Liver (tissue), 9 donors: ENCODE data around the gene LCE1F. TPM values are rescaled to one million over a fixed set of nuclear protein-coding genes. Genes with fewer than 3 reads are reported as not detected.

Source experiments
- DNase-seq: peaks from one replicate; pipeline ENCODE4 v3.0.0-alpha.2; 2017; ENCODE audit warnings: low spot score
- H3K27ac ChIP-seq, 2 donors: one replicate each; pipeline ENCODE4 v1.7.0; 2013; ENCODE audit warnings: inconsistent platforms in 2 of 2, low read length in 2 of 2, control low read depth in 1 of 2, low read depth in 1 of 2, mild to moderate bottlenecking in 1 of 2
- H3K27me3 ChIP-seq, 4 donors: one replicate each; pipeline versions ENCODE4 v1.6.1 to v1.7.0; 2013; ENCODE audit warnings: low read length in 3 of 4, inconsistent platforms in 1 of 4, mild to moderate bottlenecking in 1 of 4, moderate library complexity in 1 of 4; ENCODE audit not compliant: control insufficient read depth in 4 of 4, insufficient read depth in 4 of 4
- H3K36me3 ChIP-seq, 4 donors: one replicate each; pipeline versions ENCODE4 v1.6.1 to v1.7.0; 2013; ENCODE audit warnings: low read length in 3 of 4, mild to moderate bottlenecking in 3 of 4, low read depth in 1 of 4, moderate library complexity in 1 of 4; ENCODE audit not compliant: control insufficient read depth in 4 of 4, insufficient read depth in 3 of 4
- H3K4me1 ChIP-seq, 4 donors: one replicate each; pipeline versions ENCODE4 v1.6.1 to v1.7.0; 2013; ENCODE audit warnings: low read length in 3 of 4, mild to moderate bottlenecking in 3 of 4, moderate library complexity in 1 of 4; ENCODE audit not compliant: control insufficient read depth in 4 of 4, insufficient read depth in 4 of 4
- H3K4me3 ChIP-seq, 3 donors: one replicate each; pipeline versions ENCODE4 v1.6.1 to v1.7.0; 2013; ENCODE audit warnings: low read length in 3 of 3, control low read depth in 1 of 3, low read depth in 1 of 3, mild to moderate bottlenecking in 1 of 3
- H3K9ac ChIP-seq, 2 donors: one replicate each; pipeline ENCODE4 v1.7.0; 2013; ENCODE audit warnings: low read length in 2 of 2, mild to moderate bottlenecking in 2 of 2, moderate library complexity in 2 of 2, control low read depth in 1 of 2, low read depth in 1 of 2
- H3K9me3 ChIP-seq, 4 donors: one replicate each; pipeline versions ENCODE4 v1.6.1 to v1.7.0; 2013; ENCODE audit warnings: low read length in 3 of 4; ENCODE audit not compliant: control insufficient read depth in 4 of 4
- ATF3 ChIP-seq: IDR thresholded peaks from 2 replicates; pipeline ENCODE4 v1.6.1; 2016; ENCODE audit warnings: antibody characterized with exemption
- CTCF ChIP-seq: fragments of 150-350 bp; IDR thresholded peaks from 2 replicates; pipeline ENCODE4 v1.5.1; 2017; ENCODE audit warnings: improper control_type of control experiment, low read depth, low read length; ENCODE audit not compliant: missing input control
- EGR1 ChIP-seq, 2 donors: IDR thresholded peaks; 2 replicates each; pipeline ENCODE4 v1.6.1; 2016 to 2018; ENCODE audit warnings: antibody characterized with exemption in 2 of 2, low read depth in 2 of 2
- FOXA2 ChIP-seq: IDR thresholded peaks from 2 replicates; pipeline ENCODE4 v1.6.1; 2016; ENCODE audit warnings: antibody characterized with exemption
- GABPA ChIP-seq, 2 donors: IDR thresholded peaks in 1 of 2; conservative IDR thresholded peaks in 1 of 2; 2 replicates each; pipeline ENCODE4 v1.6.1; 2016; ENCODE audit warnings: antibody characterized with exemption in 2 of 2, mild to moderate bottlenecking in 1 of 2, moderate library complexity in 1 of 2
- HNF4G ChIP-seq: IDR thresholded peaks from 2 replicates; pipeline ENCODE4 v1.6.1; 2016; ENCODE audit warnings: antibody characterized with exemption
- RAD21 ChIP-seq, 2 donors: IDR thresholded peaks; 2 replicates each; pipeline ENCODE4 v1.6.1; 2016; ENCODE audit warnings: antibody characterized with exemption in 2 of 2, mild to moderate bottlenecking in 2 of 2
- RXRA ChIP-seq, 2 donors: IDR thresholded peaks; 2 replicates each; pipeline ENCODE4 v1.6.1; 2017 to 2018; ENCODE audit warnings: antibody characterized with exemption in 2 of 2, mild to moderate bottlenecking in 1 of 2
- SP1 ChIP-seq: IDR thresholded peaks from 2 replicates; pipeline ENCODE4 v1.6.1; 2018; ENCODE audit warnings: antibody characterized with exemption, mild to moderate bottlenecking
- YY1 ChIP-seq: IDR thresholded peaks from 2 replicates; pipeline ENCODE4 v1.6.1; 2016; ENCODE audit warnings: antibody characterized with exemption, mild to moderate bottlenecking
- ZBTB33 ChIP-seq: IDR thresholded peaks from 2 replicates; pipeline ENCODE4 v1.6.1; 2016; ENCODE audit warnings: antibody characterized with exemption
- WGBS: extraction: QIAGEN DNeasy Blood & Tissue Kit; methylation state at CpG from one replicate; pipeline ENCODE4 v1.1.7; 2013; 5-methylcytosine and 5-hydroxymethylcytosine counted together
- polyA plus RNA-seq, 2 donors: library from polyadenylated mRNA; stranded (reverse) in 1 of 2; unstranded in 1 of 2; fragments of 200-250 nt in 1 of 2; fragments of >200 nt in 1 of 2; fragmentation: Nextera tagmentation in 1 of 2; extraction: Ambion mirVana in 1 of 2; gene quantifications; one replicate each; pipeline versions ENCODE4 v1.2.1 to v1.2.3, GENCODE V29; 2013 to 2015
- total RNA-seq, 2 donors: library from RNA; depleted of rRNA; stranded (reverse); fragments of >200 nt; gene quantifications; one replicate each; pipeline ENCODE4 v1.2.3, GENCODE V29; 2014
- donor health status: healthy.
- donor health status: healthy.
- donor health status: healthy.
- donor health status: healthy.
- donor health status: healthy.

The LCE1F gene
- total and polyA plus RNA-seq, 4 donors: not detected

- DNase-seq: no peak
- H3K27ac ChIP-seq: no peak overlapping the region
- 88% methylated on average over 1 of the region's 1 CpG for WGBS
- TF ChIP-seq HNF4G (no peak), RXRA (IDR thresholded peaks at IDR 0.05) (no peak), SP1 (no peak), ZBTB33 (no peak), ATF3 (no peak), FOXA2 (no peak), GABPA (IDR thresholded peaks at IDR 0.05 in 1 of 2, conservative IDR thresholded peaks at IDR 0.05 in 1 of 2) (no peak), CTCF (no peak), EGR1 (IDR thresholded peaks at IDR 0.05; ENCODE audit: low read depth in 2 of 2) (no peak)
- no peaks in the 10 kb centered on the region for H3K4me1 ChIP-seq
- no peaks in the 10 kb centered on the region for H3K36me3 ChIP-seq
- no peak overlapping the region for H3K9ac ChIP-seq
- H3K27me3 ChIP-seq: no peaks in the 10 kb centered on the region
- H3K9me3 ChIP-seq: no peaks in the 10 kb centered on the region
- H3K4me3 ChIP-seq: no peak overlapping the region
Measured at GRCh38 chr1:152728986-152729385, 46.0 kb upstream of the LCE1F start.

- no peaks in the 10 kb centered on the region for H3K27me3 ChIP-seq
- H3K36me3 ChIP-seq: no peaks in the 10 kb centered on the region
- WGBS: 19% methylated on average over 1 of the region's 1 CpG
- H3K4me3 ChIP-seq: no peak overlapping the region
- no peak for TF ChIP-seq RXRA (IDR thresholded peaks at IDR 0.05)
- no peak for TF ChIP-seq SP1
- TF ChIP-seq RAD21 (IDR thresholded peaks at IDR 0.05): peak; percentile 27 to 72
- TF ChIP-seq ZBTB33: no peak
- no peak for TF ChIP-seq YY1
- peak; percentile 21 for TF ChIP-seq CTCF
- no peaks in the 10 kb centered on the region for H3K4me1 ChIP-seq
- no peak overlapping the region for H3K27ac ChIP-seq
- H3K9ac ChIP-seq: no peak overlapping the region
- no peaks in the 10 kb centered on the region for H3K9me3 ChIP-seq
- DNase-seq: no peak
Measured at GRCh38 chr1:152735648-152736047, 39.3 kb upstream of the LCE1F start.
